Ovary (tissue), 9 donors: ENCODE results near the gene DICER1. TPM values are rescaled to one million over a fixed set of nuclear protein-coding genes. Genes with fewer than 3 reads are reported as not detected.

ENCODE experiments used
- DNase-seq, 5 donors: peaks; one replicate each; pipeline ENCODE4 v3.0.0-alpha.2; 2019 to 2020
- H3K27ac ChIP-seq, 2 donors: fragments of 200-600 bp; one replicate each; pipeline versions ENCODE4 v1.5.1 to v1.8.0; 2019 to 2022
- H3K27me3 ChIP-seq: fragments of 200-600 bp; one replicate; pipeline ENCODE4 v1.8.0; 2022
- H3K36me3 ChIP-seq: fragments of 200-600 bp; sonication (generic); one replicate; pipeline ENCODE4 v1.5.1; 2019
- H3K4me1 ChIP-seq: one replicate; pipeline ENCODE4 v1.8.1; 2013; ENCODE audit warnings: mild to moderate bottlenecking, moderate library complexity; ENCODE audit not compliant: insufficient read depth
- H3K4me3 ChIP-seq: fragments of 200-600 bp; sonication (generic); one replicate; pipeline ENCODE4 v1.5.1; 2017
- H3K9me3 ChIP-seq, 2 donors: fragments of 200-600 bp in 1 of 2; sonication (generic) in 1 of 2; one replicate each; pipeline versions ENCODE4 v1.5.1 to v1.8.1; 2013 to 2019; ENCODE audit warnings: mild to moderate bottlenecking in 1 of 2, moderate library complexity in 1 of 2
- CTCF ChIP-seq, 3 donors: fragments of 450-650 bp in 2 of 3; fragments of 200-600 bp in 1 of 3; IDR thresholded peaks; one replicate each; pipeline versions ENCODE4 v1.5.1 to v1.8.0; 2016 to 2022; ENCODE audit warnings: antibody characterized with exemption in 3 of 3, mild to moderate bottlenecking in 1 of 3
- EP300 ChIP-seq: sonication (generic); formaldehyde crosslinking; IDR thresholded peaks from one replicate; pipeline ENCODE4 v1.6.1; 2017; ENCODE audit warnings: antibody characterized with exemption
- POLR2A ChIP-seq: fragments of 450-650 bp; IDR thresholded peaks from one replicate; pipeline ENCODE4 v1.6.1; 2017; ENCODE audit warnings: antibody characterized with exemption, mild to moderate bottlenecking, moderate library complexity
- WGBS, 3 donors: extraction: QIAGEN DNeasy Blood & Tissue Kit in 1 of 3; methylation state at CpG; one replicate each; pipeline versions ENCODE4 v1.1.5 to v1.1.7; 2013 to 2017; 5-methylcytosine and 5-hydroxymethylcytosine counted together
- intact Hi-C, 4 donors: fragments of 100-400 bp; cut with DNase I; formaldehyde crosslinking; loops; one replicate each; pipeline versions ENCODE4 v1.11.0 to v1.15.1; 2022 to 2023
- polyA plus RNA-seq, 2 donors: library from polyadenylated mRNA; stranded (reverse); fragments of 200-250 nt in 1 of 2; fragments of 350-450 nt in 1 of 2; fragmentation: Illumina TruSeq in 1 of 2; extraction: RNeasy Lipid Tissue Mini Kit (QIAGEN cat#74804) in 1 of 2; gene quantifications; one replicate each; pipeline ENCODE4 v1.2.3, GENCODE V29; 2013 to 2014
- total RNA-seq, 7 donors: library from RNA; depleted of rRNA in 2 of 7; stranded (reverse); fragments of >200 nt in 2 of 7; fragmentation: NEBNext Ultra II Directional in 3 of 7; extraction: Animal tissue kit (Norgen Biotek cat#: 25700) in 3 of 7; gene quantifications; one replicate each; pipeline versions ENCODE4 v1.1.0 to v1.2.4, GENCODE V29; 2016 to 2023
- donor health status: DM: no; HTN: no; CAD: no; lungs with moderate emphysema.
- donor health status: DM: no; HTN: no; CAD: no.
- donor health status: Bipolar disorder and iron deficiency.
- donor health status: DM: yes; HTN: yes; CAD: no.
- donor health status: DM: no; HTN: no; CAD: no.
- donor health status: DM: yes; HTN: yes; CAD: no.

DICER1 gene
- total and polyA plus RNA-seq, 9 donors, result 9.6 to 54.7 (median 47.4) TPM

GRCh38 chr14:95085321-95085720, 72.0 kb downstream of the DICER1 start:
- no peaks in the 10 kb centered on the region for H3K36me3 ChIP-seq
- no peaks in the 10 kb centered on the region for H3K9me3 ChIP-seq
- no peak overlapping the region for H3K4me3 ChIP-seq
- H3K4me1 ChIP-seq, result no peaks in the 10 kb centered on the region
- 72 to 83% (median 78%) methylated on average over 5 of the region's 5 CpGs for WGBS, 3 donors
- TF ChIP-seq POLR2A (no peak), CTCF (IDR thresholded peaks at IDR 0.05) (no peak), EP300 (no peak)
- H3K27me3 ChIP-seq, result no peaks in the 10 kb centered on the region
- no peak for DNase-seq
- no peak overlapping the region for H3K27ac ChIP-seq
- intact Hi-C loops, result no loop called here

- Histone ChIP-seq H3K4me3 (no peak overlapping the region), H3K27me3 (no peaks in the 10 kb centered on the region), H3K27ac (no peak overlapping the region), H3K36me3 (no peaks in the 10 kb centered on the region), H3K4me1 (no peaks in the 10 kb centered on the region), H3K9me3 (no peaks in the 10 kb centered on the region)
- TF ChIP-seq CTCF (IDR thresholded peaks at IDR 0.05) (no peak), EP300 (no peak), POLR2A (no peak)
- WGBS, 3 donors, result 75 to 77% (median 77%) methylated on average over 3 of the region's 3 CpGs
- DNase-seq, result no peak
- intact Hi-C loops, result no loop called here
These were observed 78.5 kb downstream of the DICER1 start for GRCh38 chr14:95078867-95079266.

- TF ChIP-seq EP300, result no peak
- TF ChIP-seq POLR2A, result no peak
- no peak for TF ChIP-seq CTCF (IDR thresholded peaks at IDR 0.05)
- intact Hi-C loops, result no loop called here
- H3K9me3 ChIP-seq, result no peaks in the 10 kb centered on the region
- H3K36me3 ChIP-seq, result no peaks in the 10 kb centered on the region
- no peaks in the 10 kb centered on the region for H3K4me1 ChIP-seq
- 84 to 88% (median 86%) methylated on average over 7 of the region's 7 CpGs for WGBS, 3 donors
- H3K4me3 ChIP-seq, result no peak overlapping the region
- DNase-seq, result no peak
- no peaks in the 10 kb centered on the region for H3K27me3 ChIP-seq
- H3K27ac ChIP-seq, result no peak overlapping the region
These were observed 80.0 kb downstream of the DICER1 start for GRCh38 chr14:95077345-95077744.

GRCh38 chr14:95075789-95076188, 81.5 kb downstream of the DICER1 start:
- 93 to 97% (median 95%) methylated on average over 2 of the region's 2 CpGs for WGBS, 3 donors
- TF ChIP-seq CTCF (IDR thresholded peaks at IDR 0.05) (no peak), EP300 (no peak), POLR2A (no peak)
- Histone ChIP-seq H3K27me3 (no peaks in the 10 kb centered on the region), H3K4me3 (no peak overlapping the region), H3K4me1 (no peaks in the 10 kb centered on the region), H3K36me3 (no peaks in the 10 kb centered on the region), H3K27ac (no peak overlapping the region), H3K9me3 (no peaks in the 10 kb centered on the region)
- DNase-seq, result no peak
- intact Hi-C loops, result no loop called here

GRCh38 chr14:95073947-95074346, 83.4 kb downstream of the DICER1 start:
- Histone ChIP-seq H3K36me3 (no peaks in the 10 kb centered on the region), H3K27me3 (no peaks in the 10 kb centered on the region), H3K4me3 (no peak overlapping the region), H3K9me3 (no peaks in the 10 kb centered on the region), H3K27ac (no peak overlapping the region), H3K4me1 (no peaks in the 10 kb centered on the region)
- intact Hi-C loops, result no loop called here
- DNase-seq, result no peak
- no peak for TF ChIP-seq EP300
- no peak for TF ChIP-seq POLR2A
- no peak for TF ChIP-seq CTCF (IDR thresholded peaks at IDR 0.05)
- 94 to 96% (median 96%) methylated on average over 3 of the region's 3 CpGs for WGBS, 3 donors
